Common myeloid progenitor, CD34-positive (primary cell): ENCODE results near the gene MAPK6.
A peak's percentile ranks its signal among the peaks of the same experiment; 100 is the strongest.
"Not testable (repeated sequence)": the region's sequence is repeated elsewhere in the genome, so short reads cannot be mapped to it uniquely, and the experiment has no call there.

Experiments
- CTCF ChIA-PET: fragments of 350-600 bp; sonication (Branson Sonifier 250); formaldehyde crosslinking; loops from one replicate; lab custom pipeline; 2021; ENCODE audit warnings: antibody characterized with exemption; lab: Charles Lee
- POLR2A ChIA-PET: fragments of 350-600 bp; sonication (Branson Sonifier 250); formaldehyde crosslinking; loops from one replicate; lab custom pipeline; 2021; ENCODE audit warnings: antibody characterized with exemption; lab: Charles Lee
- DNase-seq, 3 donors: peaks; one replicate each; pipeline versions ENCODE4 v3.0.0 to v3.0.0-alpha.2; 2013
- H3K27ac ChIP-seq, 2 experiments: 1 replicate in 1 of 2; 2 replicates in 1 of 2; pipeline ENCODE4 v1.7.0; 2013; ENCODE audit warnings: inconsistent platforms in 2 of 2, low read length in 2 of 2, mild to moderate bottlenecking in 2 of 2, low read depth in 1 of 2, moderate library complexity in 1 of 2; ENCODE audit not compliant: severe bottlenecking in 2 of 2, insufficient read depth in 1 of 2, poor library complexity in 1 of 2
- H3K27me3 ChIP-seq, 5 experiments: replicated peaks in 2 of 5; 1 replicate in 3 of 5; 2 replicates in 2 of 5; pipeline versions ENCODE4 v1.6.1 to v1.7.0; 2013; ENCODE audit warnings: low read length in 4 of 5, mild to moderate bottlenecking in 2 of 5, moderate library complexity in 2 of 5, inconsistent platforms in 1 of 5; ENCODE audit not compliant: insufficient read depth in 5 of 5, control insufficient read depth in 4 of 5
- H3K36me3 ChIP-seq, 4 experiments: 1 replicate in 2 of 4; 2 replicates in 2 of 4; pipeline versions ENCODE4 v1.6.1 to v1.7.0; 2013; ENCODE audit warnings: low read length in 3 of 4, control low read depth in 1 of 4, mild to moderate bottlenecking in 1 of 4; ENCODE audit not compliant: control insufficient read depth in 4 of 4, insufficient read depth in 4 of 4
- H3K4me1 ChIP-seq, 4 experiments: 1 replicate in 3 of 4; 2 replicates in 1 of 4; pipeline versions ENCODE4 v1.6.1 to v1.7.1; 2013; ENCODE audit warnings: low read length in 3 of 4, mild to moderate bottlenecking in 3 of 4, control low read depth in 1 of 4, inconsistent platforms in 1 of 4, moderate library complexity in 1 of 4; ENCODE audit not compliant: control insufficient read depth in 4 of 4, insufficient read depth in 4 of 4; ENCODE audit errors: control extremely low read depth in 1 of 4
- H3K4me3 ChIP-seq, 7 experiments: 1 replicate in 4 of 7; 2 replicates in 3 of 7; pipeline versions ENCODE4 v1.5.1 to v1.7.0; 2013; ENCODE audit warnings: mild to moderate bottlenecking in 7 of 7, low read length in 6 of 7, moderate library complexity in 6 of 7, inconsistent platforms in 2 of 7, low read depth in 2 of 7, control low read depth in 1 of 7; ENCODE audit not compliant: insufficient read depth in 4 of 7, control insufficient read depth in 1 of 7; ENCODE audit errors: extremely low read depth in 1 of 7
- H3K9me3 ChIP-seq, 5 experiments: 1 replicate in 4 of 5; 2 replicates in 1 of 5; pipeline versions ENCODE4 v1.6.1 to v1.7.1; 2013; ENCODE audit warnings: low read length in 4 of 5, mild to moderate bottlenecking in 2 of 5, inconsistent platforms in 1 of 5, low read depth in 1 of 5, moderate library complexity in 1 of 5; ENCODE audit not compliant: control insufficient read depth in 4 of 5, insufficient read depth in 2 of 5; ENCODE audit errors: control extremely low read depth in 1 of 5
- WGBS: methylation state at CpG from one replicate; pipeline ENCODE4 v1.1.5; 2013; ENCODE audit not compliant: insufficient coverage; 5-methylcytosine and 5-hydroxymethylcytosine counted together

The MAPK6 gene

GRCh38 chr15:51973775-51974174 is 45.2 kb upstream of the MAPK6 start:
- no peaks in the 10 kb centered on the region for H3K9me3 ChIP-seq
- DNase-seq = no peak
- H3K27me3 ChIP-seq = no peaks in the 10 kb centered on the region
- peaks cover 0 to 21% (median 11%) of the 10 kb centered on the region in 4 experiments for H3K4me1 ChIP-seq
- WGBS = 94% methylated on average over 3 of the region's 4 CpGs
- no peak overlapping the region for H3K27ac ChIP-seq
- ChIA-PET POLR2A (no interaction called here), CTCF (interaction anchor here (0.9 kb wide), 1 partner anchor 136 kb away, joined by 3 read pairs; no protein-coding TSS in a partner anchor)
- no peak overlapping the region for H3K4me3 ChIP-seq
- peaks cover 0 to 3% (median 0%) of the 10 kb centered on the region in 4 experiments for H3K36me3 ChIP-seq

GRCh38 chr15:51982013-51982769 is 36.8 kb upstream of the MAPK6 start:
- H3K4me1 ChIP-seq = peaks cover 4 to 21% (median 13%) of the 10 kb centered on the region in 4 experiments
- H3K27me3 ChIP-seq = no peaks in the 10 kb centered on the region
- POLR2A ChIA-PET = interaction anchor here (0.6 to 2.1 kb wide), 3 partner anchors 10 to 85 kb away, joined by 3 to 7 read pairs (median 4); partner anchors contain the start of gene LEO1
- no peaks in the 10 kb centered on the region for H3K9me3 ChIP-seq
- peak; percentile 91 to 96 (median 94) for DNase-seq
- no peaks in the 10 kb centered on the region for H3K36me3 ChIP-seq
- CTCF ChIA-PET = interaction anchor here (1.0 to 2.3 kb wide), 7 partner anchors 11 to 162 kb away, joined by 3 to 15 read pairs (median 4); partner anchors contain the start of gene LEO1
- WGBS = 0% methylated on average over 6 of the region's 7 CpGs
- H3K27ac ChIP-seq = peak overlapping the region; percentile 91 to 96
- peak overlapping the region in 6 of 7 experiments; percentile 37 to 76 (median 57) for H3K4me3 ChIP-seq

GRCh38 chr15:51982770-51983103 is 36.3 kb upstream of the MAPK6 start:
- DNase-seq = no peak
- Histone ChIP-seq H3K36me3 (no peaks in the 10 kb centered on the region), H3K4me3 (peak overlapping the region in 1 of 7 experiments; percentile 76), H3K9me3 (no peaks in the 10 kb centered on the region), H3K4me1 (peaks cover 4 to 21% (median 13%) of the 10 kb centered on the region in 4 experiments), H3K27ac (peak overlapping the region; percentile 91 to 96), H3K27me3 (no peaks in the 10 kb centered on the region)
- ChIA-PET CTCF (interaction anchor here (1.2 kb wide), 1 partner anchor 65 kb away, joined by 3 read pairs; no protein-coding TSS in a partner anchor), POLR2A (no interaction called here)

GRCh38 chr15:51991141-51991540 is 27.9 kb upstream of the MAPK6 start:
- CTCF ChIA-PET = interaction anchor here (1.6 kb wide), 1 partner anchor 190 kb away, joined by 3 read pairs; no protein-coding TSS in a partner anchor
- WGBS = no CpG with 5 or more reads among the region's 4 CpGs
- Histone ChIP-seq H3K4me3 (no peak overlapping the region), H3K27ac (no peak overlapping the region), H3K9me3 (no peaks in the 10 kb centered on the region), H3K4me1 (no peaks in the 10 kb centered on the region), H3K36me3 (no peaks in the 10 kb centered on the region), H3K27me3 (no peaks in the 10 kb centered on the region)
- POLR2A ChIA-PET = no interaction called here
- no peak for DNase-seq

- Histone ChIP-seq H3K4me1 (no peaks in the 10 kb centered on the region), H3K27me3 (no peaks in the 10 kb centered on the region), H3K27ac (no peak overlapping the region), H3K36me3 (no peaks in the 10 kb centered on the region), H3K4me3 (no peak overlapping the region), H3K9me3 (no peaks in the 10 kb centered on the region)
- CTCF ChIA-PET = interaction anchor here (1.3 to 1.6 kb wide), 3 partner anchors 81 to 188 kb away, joined by 3 read pairs; no protein-coding TSS in a partner anchor
- DNase-seq = no peak
- 100% methylated on average over 1 of the region's 1 CpG for WGBS
- POLR2A ChIA-PET = interaction anchor here (0.7 kb wide), 1 partner anchor 63 kb away, joined by 4 read pairs; no protein-coding TSS in a partner anchor
Observed at GRCh38 chr15:51992953-51993352, 26.1 kb upstream of the MAPK6 start.

GRCh38 chr15:52002351-52002750 is 16.7 kb upstream of the MAPK6 start:
- no peak for DNase-seq
- CTCF ChIA-PET = interaction anchor here (1.0 kb wide), 1 partner anchor 69 kb away, joined by 3 read pairs; no protein-coding TSS in a partner anchor

GRCh38 chr15:52003089-52003488 is 15.9 kb upstream of the MAPK6 start:
- H3K36me3 ChIP-seq, H3K27me3 ChIP-seq, CTCF ChIA-PET, POLR2A ChIA-PET, H3K4me3 ChIP-seq, DNase-seq, H3K9me3 ChIP-seq, H3K27ac ChIP-seq: not testable (repeated sequence)
- peaks cover 0 to 14% (median 0%) of the 10 kb centered on the region in 4 experiments for H3K4me1 ChIP-seq
- WGBS = 81% methylated on average over 3 of the region's 7 CpGs

More at GRCh38 chr15:52002351-52002750, 16.7 kb upstream of the MAPK6 start:
- POLR2A ChIA-PET = no interaction called here
- Histone ChIP-seq H3K36me3 (no peaks in the 10 kb centered on the region), H3K27me3 (no peaks in the 10 kb centered on the region), H3K4me3 (no peak overlapping the region), H3K4me1 (peaks cover 0 to 11% (median 0%) of the 10 kb centered on the region in 4 experiments), H3K9me3 (no peaks in the 10 kb centered on the region), H3K27ac (no peak overlapping the region)
- no CpG with 5 or more reads among the region's 2 CpGs for WGBS
